Adrenal gland (tissue), 5 donors: ENCODE measurements around the gene COQ10A.

Source experiments
- CTCF ChIP-seq, 6 experiments: fragments of 450-650 bp in 4 of 6; fragments of 200-600 bp in 2 of 6; sonication (generic) in 1 of 6; IDR thresholded peaks; 1 replicate in 5 of 6; 2 replicates in 1 of 6; pipeline versions ENCODE4 v1.5.1 to v1.8.0; 2016 to 2021; ENCODE audit warnings: antibody characterized with exemption in 6 of 6, mild to moderate bottlenecking in 2 of 6, moderate library complexity in 1 of 6
- POLR2A ChIP-seq, 2 donors: fragments of 450-650 bp; IDR thresholded peaks; one replicate each; pipeline ENCODE4 v1.6.1; 2017; ENCODE audit warnings: antibody characterized with exemption in 2 of 2, mild to moderate bottlenecking in 2 of 2, moderate library complexity in 1 of 2
- donor health status: DM: no; HTN: no; CAD: no.

- no peak for TF ChIP-seq CTCF (IDR thresholded peaks at IDR 0.05)
- no peak for TF ChIP-seq POLR2A (IDR thresholded peaks at IDR 0.05)
Observed at GRCh38 chr12:56258820-56259183, 7.9 kb upstream of the COQ10A start.
